ENCODE measurements around the gene STARD3NL.

Gene STARD3NL

DNA sequence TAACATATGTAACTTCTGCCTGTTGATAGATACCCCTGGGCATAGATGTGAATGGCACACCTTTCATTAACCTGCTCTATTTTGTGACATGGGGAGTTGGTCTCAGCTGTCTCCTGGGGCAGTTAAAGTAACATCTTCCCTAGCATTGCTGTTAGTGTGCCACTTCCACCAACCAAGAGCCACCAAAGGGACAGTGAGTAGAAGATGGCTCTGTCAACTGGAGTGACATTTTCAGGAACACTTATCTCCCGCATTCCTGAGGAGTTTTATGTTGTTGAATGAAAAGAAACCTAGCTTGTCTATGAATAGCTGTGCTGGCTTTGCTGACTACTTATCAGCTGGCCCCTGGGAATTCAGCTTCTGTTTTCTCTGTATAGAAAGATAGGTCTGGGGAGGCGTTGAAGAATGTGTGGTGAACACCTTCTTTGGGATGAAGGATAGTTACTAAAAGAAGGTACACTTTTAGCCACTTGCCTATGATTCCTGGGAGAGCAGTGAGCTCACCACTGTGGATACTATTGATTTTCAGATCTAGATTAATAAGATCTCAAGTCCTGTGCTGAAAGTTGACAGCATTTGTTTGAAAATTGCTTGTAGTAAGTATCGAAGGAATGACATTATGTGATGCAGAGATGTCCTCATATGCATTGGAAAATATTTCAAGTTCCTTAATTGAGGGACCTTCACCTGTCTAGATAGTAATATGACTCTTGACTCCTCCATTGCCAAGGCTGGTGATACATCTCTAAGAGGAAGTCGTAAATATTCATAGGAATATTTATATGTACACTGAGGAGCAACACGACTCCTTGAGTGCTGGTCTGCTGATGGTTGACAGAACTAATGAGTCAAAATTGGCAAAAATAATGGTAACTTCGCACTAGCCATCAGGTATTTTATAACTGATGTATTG lies 7.6 kb downstream of the STARD3NL start:
- no peak for DNase-seq

DNA sequence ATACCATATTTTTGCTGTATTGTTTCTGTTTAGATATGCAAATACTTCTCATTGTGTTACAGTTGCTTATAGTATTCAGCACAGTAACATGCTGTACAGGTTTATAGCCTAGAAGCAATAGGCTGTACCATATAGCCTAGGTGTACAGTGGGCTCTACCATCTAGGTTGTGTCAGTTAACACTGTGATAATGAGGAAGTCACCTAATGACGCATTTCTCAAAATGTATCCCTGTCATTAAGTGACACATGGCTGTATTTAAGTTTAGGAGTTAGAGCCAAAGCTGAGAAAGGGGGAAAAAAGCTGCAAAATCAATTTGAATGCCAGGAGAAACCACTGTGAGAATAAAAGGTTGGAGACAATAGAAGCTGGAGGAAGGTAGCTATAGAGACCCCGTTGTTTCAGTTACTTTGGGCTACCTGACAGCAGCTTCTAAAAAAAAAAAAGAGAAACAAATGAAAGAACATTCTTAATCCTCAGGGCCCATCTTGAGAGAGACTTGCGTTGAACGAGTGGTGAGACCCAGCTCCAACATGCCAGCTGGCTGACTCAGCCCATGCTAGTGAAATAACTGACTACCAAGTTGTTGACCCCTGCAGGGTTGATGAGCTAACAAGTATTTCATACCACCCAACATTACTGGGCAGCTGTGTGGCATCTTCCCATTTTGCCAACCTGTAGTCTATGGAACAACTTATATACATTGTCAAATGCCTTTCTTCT lies 8.7 kb downstream of the STARD3NL start:
- DNase-seq: no peak

DNA sequence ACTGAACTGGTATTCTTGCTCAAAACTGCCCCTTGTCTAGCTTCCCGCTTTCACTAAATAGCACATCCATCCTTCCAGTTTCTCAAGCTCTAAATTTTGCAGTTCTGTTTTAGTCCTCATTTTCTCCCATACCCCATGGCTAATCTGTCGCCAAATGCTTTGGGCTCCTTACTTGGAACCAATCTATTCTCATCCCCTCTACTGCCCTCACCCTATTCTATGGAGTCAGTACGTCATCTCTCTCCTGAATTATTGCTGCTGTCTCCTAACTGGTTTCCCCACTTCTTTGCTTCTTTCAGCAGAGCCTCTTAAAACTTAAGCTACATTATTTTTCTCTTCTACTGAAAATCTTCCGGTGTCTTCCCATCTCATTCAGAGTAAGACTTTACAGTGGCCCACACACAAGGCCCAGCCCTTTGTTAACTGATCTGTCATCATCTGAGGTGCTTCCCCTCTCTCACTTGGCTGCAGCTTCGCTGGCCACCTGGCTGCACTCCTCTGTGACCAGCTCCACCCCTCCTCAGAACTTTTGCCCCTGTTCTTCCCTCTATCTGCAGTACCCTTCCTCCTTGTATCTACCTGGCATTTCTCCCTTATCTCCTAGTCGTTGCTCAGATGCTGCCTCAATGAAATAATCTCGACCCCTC lies 9.9 kb downstream of the STARD3NL start:
- no peak for DNase-seq

- DNase-seq: no peak
Measured at GRCh38 chr7:38189231-38189938, 11.3 kb downstream of the STARD3NL start.

- DNase-seq: no peak
Measured at GRCh38 chr7:38190011-38190410, 12.0 kb downstream of the STARD3NL start.

DNA sequence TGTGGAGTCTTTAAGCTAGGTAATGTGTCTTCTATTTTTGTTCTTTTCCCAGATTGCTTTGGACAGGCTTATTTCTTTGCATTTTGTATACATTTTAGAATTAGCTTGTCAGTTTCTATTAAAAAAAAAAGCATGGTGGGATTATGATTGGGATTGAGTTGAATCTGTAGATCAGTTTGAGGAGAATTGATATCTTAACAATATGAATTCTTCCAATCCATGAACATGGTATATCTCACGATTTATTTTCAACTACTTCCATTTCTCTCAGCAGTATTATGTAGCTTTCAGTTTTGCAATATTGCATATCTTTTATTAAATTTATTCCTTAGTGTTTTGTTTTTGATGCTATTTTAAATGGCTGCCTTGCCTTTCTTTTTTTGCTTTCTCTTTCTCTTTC lies 13.7 kb downstream of the STARD3NL start:
- DNase-seq: no peak

DNA sequence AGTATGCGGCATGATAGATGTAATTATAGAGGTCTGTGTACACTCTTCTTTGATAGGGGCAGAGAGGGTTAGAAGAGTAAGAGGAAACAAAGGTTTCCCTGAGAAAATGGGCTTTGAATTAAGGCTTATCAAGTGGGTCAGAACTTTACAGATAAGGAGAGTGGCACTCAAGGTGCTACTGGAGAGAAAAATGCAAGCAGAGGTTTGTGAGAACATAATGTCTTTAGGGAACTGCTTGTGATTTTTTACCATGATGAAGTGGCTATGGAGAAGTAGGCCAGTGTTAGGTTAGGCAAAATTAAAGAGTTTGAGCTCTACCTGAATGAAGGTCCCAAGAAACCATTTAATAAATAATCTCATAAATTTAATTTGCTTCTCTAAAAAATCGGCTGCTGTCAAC lies 14.3 kb downstream of the STARD3NL start:
- DNase-seq: no peak

- peak in 1 of 2 experiments; percentile 5 for DNase-seq
Measured at GRCh38 chr7:38195804-38196595, 18.0 kb downstream of the STARD3NL start.

DNA sequence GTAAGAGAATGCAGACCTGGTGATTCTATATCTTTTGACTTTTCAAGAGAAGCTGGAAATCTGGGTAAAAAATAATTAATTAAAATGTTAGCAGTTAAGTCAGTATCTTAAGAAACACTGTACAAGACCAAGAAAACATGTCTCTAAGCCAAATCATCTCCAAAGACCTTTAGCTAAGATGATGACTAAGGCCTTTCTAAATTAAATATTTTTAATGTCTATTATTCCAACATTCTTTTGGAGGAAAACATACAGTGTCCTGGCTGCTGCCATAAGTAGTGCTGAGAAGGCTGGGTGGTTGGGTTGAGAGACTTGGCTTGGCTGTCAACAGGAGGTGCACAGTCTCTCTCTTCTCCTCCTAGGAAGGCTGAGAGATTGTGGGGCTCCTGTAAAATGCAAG lies 20.3 kb downstream of the STARD3NL start:
- no peak for DNase-seq

- DNase-seq: no peak
Measured at GRCh38 chr7:38199154-38199553, 21.1 kb downstream of the STARD3NL start.

- no peak for DNase-seq
Measured at GRCh38 chr7:38199782-38200181, 21.7 kb downstream of the STARD3NL start.

- DNase-seq: no peak
Measured at GRCh38 chr7:38206071-38206470, 28.0 kb downstream of the STARD3NL start.

GRCh38 chr7:38207843-38208242 lies 29.8 kb downstream of the STARD3NL start:
- no peak for DNase-seq

GRCh38 chr7:38211486-38211885 lies 33.4 kb downstream of the STARD3NL start:
- DNase-seq: no peak

GRCh38 chr7:38211940-38212339 lies 33.9 kb downstream of the STARD3NL start:
- DNase-seq: no peak

- DNase-seq: no peak
Measured at GRCh38 chr7:38215115-38215514, 37.1 kb downstream of the STARD3NL start.

- DNase-seq: peak; percentile 62 to 71
Measured at GRCh38 chr7:38215735-38216670, 38.0 kb downstream of the STARD3NL start.

- no peak for DNase-seq
Measured at GRCh38 chr7:38217672-38218071, 39.6 kb downstream of the STARD3NL start.

- DNase-seq: no peak
Measured at GRCh38 chr7:38220452-38220851, 42.4 kb downstream of the STARD3NL start.

DNA sequence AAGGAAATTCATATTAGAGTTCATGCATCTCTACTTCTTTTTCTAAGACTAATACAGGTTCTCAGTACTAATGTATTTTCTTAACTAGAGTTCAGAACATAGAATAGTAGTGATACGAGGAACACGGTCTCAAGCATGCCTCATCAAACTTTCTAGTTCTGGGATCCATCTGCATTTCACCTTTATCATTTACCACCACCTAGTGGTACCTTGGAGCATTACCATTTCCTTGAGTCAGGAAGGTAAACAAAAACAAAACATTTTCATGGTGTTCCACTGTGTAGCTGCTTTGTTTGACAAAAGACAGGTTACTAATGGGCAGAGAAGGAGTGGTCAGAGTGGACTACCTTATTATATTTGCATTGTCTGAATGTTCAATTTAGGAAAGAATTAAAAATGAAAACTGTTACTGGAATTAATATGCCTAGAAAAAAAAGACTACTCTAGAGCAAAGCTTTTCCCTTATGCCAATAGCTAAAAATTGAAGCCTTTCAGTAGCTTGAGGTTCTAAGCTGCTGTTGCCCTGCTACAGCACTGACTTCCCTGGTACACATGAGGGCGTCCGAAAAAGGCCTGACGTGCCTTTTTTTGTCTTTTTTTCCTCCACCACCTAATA lies 44.5 kb downstream of the STARD3NL start:
- DNase-seq: peak; percentile 58 to 64
